Measurements from ENCODE around the gene SPHKAP. TPM values are rescaled to one million over a fixed set of nuclear protein-coding genes. Genes with fewer than 3 reads are reported as not detected.

Gene SPHKAP
- total and polyA plus RNA-seq, 2 donors (not counting 1 experiment from before 2014, with no cell fraction given) = not detected

DNA sequence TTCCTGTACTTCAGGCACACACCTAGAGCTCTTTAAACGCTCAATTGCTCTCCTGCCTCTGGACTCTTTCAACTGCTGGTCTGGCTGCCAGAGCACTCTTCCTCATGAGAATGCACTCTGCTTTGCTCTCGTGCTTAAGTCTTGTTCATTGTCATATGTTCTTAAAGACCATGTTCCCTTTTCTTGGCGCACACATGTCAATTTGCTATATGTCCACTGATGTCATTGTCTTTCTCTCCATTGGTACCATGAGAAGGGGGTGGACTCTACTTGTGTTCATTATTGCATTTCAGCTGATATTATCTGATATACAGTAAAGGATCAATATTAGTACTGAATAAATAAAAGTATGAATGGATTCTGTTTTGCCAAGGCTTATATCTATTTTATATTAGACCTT lies 16.8 kb downstream of the SPHKAP start:
- H3K4me2 ChIP-seq (ENCODE audit: extremely low read depth, insufficient read depth, low read length) = no peak overlapping the region
- TF ChIP-seq, protein P1, sequence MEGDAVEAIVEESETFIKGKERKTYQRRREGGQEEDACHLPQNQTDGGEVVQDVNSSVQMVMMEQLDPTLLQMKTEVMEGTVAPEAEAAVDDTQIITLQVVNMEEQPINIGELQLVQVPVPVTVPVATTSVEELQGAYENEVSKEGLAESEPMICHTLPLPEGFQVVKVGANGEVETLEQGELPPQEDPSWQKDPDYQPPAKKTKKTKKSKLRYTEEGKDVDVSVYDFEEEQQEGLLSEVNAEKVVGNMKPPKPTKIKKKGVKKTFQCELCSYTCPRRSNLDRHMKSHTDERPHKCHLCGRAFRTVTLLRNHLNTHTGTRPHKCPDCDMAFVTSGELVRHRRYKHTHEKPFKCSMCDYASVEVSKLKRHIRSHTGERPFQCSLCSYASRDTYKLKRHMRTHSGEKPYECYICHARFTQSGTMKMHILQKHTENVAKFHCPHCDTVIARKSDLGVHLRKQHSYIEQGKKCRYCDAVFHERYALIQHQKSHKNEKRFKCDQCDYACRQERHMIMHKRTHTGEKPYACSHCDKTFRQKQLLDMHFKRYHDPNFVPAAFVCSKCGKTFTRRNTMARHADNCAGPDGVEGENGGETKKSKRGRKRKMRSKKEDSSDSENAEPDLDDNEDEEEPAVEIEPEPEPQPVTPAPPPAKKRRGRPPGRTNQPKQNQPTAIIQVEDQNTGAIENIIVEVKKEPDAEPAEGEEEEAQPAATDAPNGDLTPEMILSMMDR (conservative IDR thresholded peaks at IDR 0.05 in 1 of 2, IDR thresholded peaks at IDR 0.05 in 1 of 2; ENCODE audit: low read depth in 1 of 2, low read length in 2 of 2) = no peak
- no peak for TF ChIP-seq EZH2 (IDR thresholded peaks at IDR 0.05; ENCODE audit: low read length, missing control alignments)
- no peaks in the 10 kb centered on the region for H3K4me1 ChIP-seq (ENCODE audit: control insufficient read depth, extremely low read depth, insufficient read depth, low read length)
- no peak overlapping the region for H3K4me3 ChIP-seq (replicated peaks in 1 of 4; ENCODE audit: control extremely low read depth in 1 of 4, insufficient read depth in 1 of 4, low read depth in 3 of 4, low read length in 4 of 4)
- no peaks in the 10 kb centered on the region for H3K9me3 ChIP-seq (ENCODE audit: control insufficient read depth, insufficient read depth, low read depth, low read length)
- H3K27ac ChIP-seq (ENCODE audit: insufficient read depth, low read length) = no peak overlapping the region
- H3K36me3 ChIP-seq (ENCODE audit: control insufficient read depth, insufficient read depth, low read length) = no peaks in the 10 kb centered on the region
- no peak overlapping the region for H2AFZ ChIP-seq (ENCODE audit: low read length)
- H4K20me1 ChIP-seq (ENCODE audit: control insufficient read depth, extremely low read depth, insufficient read depth, low read length) = no peaks in the 10 kb centered on the region
- DNase-seq (ENCODE audit: low read depth in 2 of 2) = no peak
- H3K9ac ChIP-seq (ENCODE audit: insufficient read depth, low read length) = no peak overlapping the region
- H3K79me2 ChIP-seq (ENCODE audit: control insufficient read depth, insufficient read depth, low read length) = no peaks in the 10 kb centered on the region
- H3K27me3 ChIP-seq (ENCODE audit: control insufficient read depth, insufficient read depth, low read length) = no peaks in the 10 kb centered on the region

DNA sequence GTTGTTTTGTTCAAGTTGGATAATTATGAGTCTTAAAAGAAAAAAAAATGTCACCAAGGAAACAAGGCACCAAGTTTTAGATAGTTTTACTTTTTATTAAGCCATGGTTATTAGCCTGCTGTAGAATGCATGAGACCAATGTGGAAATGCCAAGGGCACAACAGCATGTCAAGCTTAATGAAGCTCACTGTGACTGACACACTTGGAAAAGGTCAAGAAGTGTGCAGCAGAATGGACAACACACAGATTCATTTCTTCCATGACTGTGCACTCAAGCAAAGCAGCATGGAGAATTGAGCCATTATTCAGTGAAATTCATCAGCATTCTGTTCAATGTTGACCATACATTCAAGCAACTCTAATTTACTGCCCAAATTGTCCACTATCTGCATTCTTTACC lies 23.6 kb downstream of the SPHKAP start:
- H3K4me2 ChIP-seq (ENCODE audit: extremely low read depth, insufficient read depth, low read length) = no peak overlapping the region
- TF ChIP-seq, protein P1 (conservative IDR thresholded peaks at IDR 0.05 in 1 of 2, IDR thresholded peaks at IDR 0.05 in 1 of 2; ENCODE audit: low read depth in 1 of 2, low read length in 2 of 2) = no peak
- no peak for TF ChIP-seq EZH2 (IDR thresholded peaks at IDR 0.05; ENCODE audit: low read length, missing control alignments)

DNA sequence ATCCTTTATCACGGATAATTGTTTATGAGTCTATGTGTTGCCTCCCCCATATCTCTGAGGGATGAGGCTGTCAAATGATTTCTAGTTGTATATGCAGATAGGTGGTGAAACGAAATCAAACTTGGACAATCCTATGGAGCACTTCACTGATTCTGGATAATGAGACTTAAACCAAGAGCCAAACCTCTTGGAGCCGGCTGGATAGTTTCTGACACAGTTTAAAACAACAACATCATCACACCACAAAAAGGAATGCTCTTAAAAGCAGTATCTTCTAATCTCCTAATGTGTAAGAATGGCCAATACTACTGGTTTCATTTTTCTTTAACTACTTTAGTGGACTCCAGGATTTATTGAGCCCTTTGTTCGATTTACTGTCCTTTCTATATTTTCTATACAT lies 36.5 kb downstream of the SPHKAP start:
- no peaks in the 10 kb centered on the region for H3K9me3 ChIP-seq (ENCODE audit: control insufficient read depth, insufficient read depth, low read depth, low read length)
- H3K27ac ChIP-seq (ENCODE audit: insufficient read depth, low read length) = no peak overlapping the region
- H3K4me1 ChIP-seq (ENCODE audit: control insufficient read depth, extremely low read depth, insufficient read depth, low read length) = no peaks in the 10 kb centered on the region
- no peaks in the 10 kb centered on the region for H3K36me3 ChIP-seq (ENCODE audit: control insufficient read depth, insufficient read depth, low read length)
- no peaks in the 10 kb centered on the region for H3K27me3 ChIP-seq (ENCODE audit: control insufficient read depth, insufficient read depth, low read length)
- no peaks in the 10 kb centered on the region for H3K79me2 ChIP-seq (ENCODE audit: control insufficient read depth, insufficient read depth, low read length)
- no peak overlapping the region for H3K4me3 ChIP-seq (replicated peaks in 1 of 4; ENCODE audit: control extremely low read depth in 1 of 4, insufficient read depth in 1 of 4, low read depth in 3 of 4, low read length in 4 of 4)
- no peak overlapping the region for H3K9ac ChIP-seq (ENCODE audit: insufficient read depth, low read length)
- no peaks in the 10 kb centered on the region for H4K20me1 ChIP-seq (ENCODE audit: control insufficient read depth, extremely low read depth, insufficient read depth, low read length)
- DNase-seq (ENCODE audit: low read depth in 2 of 2) = no peak
- H3K4me2 ChIP-seq (ENCODE audit: extremely low read depth, insufficient read depth, low read length) = no peak overlapping the region
- TF ChIP-seq, protein P1 (conservative IDR thresholded peaks at IDR 0.05 in 1 of 2, IDR thresholded peaks at IDR 0.05 in 1 of 2; ENCODE audit: low read depth in 1 of 2, low read length in 2 of 2) = no peak
- TF ChIP-seq EZH2 (IDR thresholded peaks at IDR 0.05; ENCODE audit: low read length, missing control alignments) = no peak
- no peak overlapping the region for H2AFZ ChIP-seq (ENCODE audit: low read length)

More for the DNA sequence above, 23.6 kb downstream of the SPHKAP start:
- no peaks in the 10 kb centered on the region for H3K27me3 ChIP-seq (ENCODE audit: control insufficient read depth, insufficient read depth, low read length)
- H3K9me3 ChIP-seq (ENCODE audit: control insufficient read depth, insufficient read depth, low read depth, low read length) = no peaks in the 10 kb centered on the region
- H2AFZ ChIP-seq (ENCODE audit: low read length) = no peak overlapping the region
- H3K79me2 ChIP-seq (ENCODE audit: control insufficient read depth, insufficient read depth, low read length) = no peaks in the 10 kb centered on the region
- no peaks in the 10 kb centered on the region for H4K20me1 ChIP-seq (ENCODE audit: control insufficient read depth, extremely low read depth, insufficient read depth, low read length)
- no peak overlapping the region for H3K27ac ChIP-seq (ENCODE audit: insufficient read depth, low read length)
- no peaks in the 10 kb centered on the region for H3K4me1 ChIP-seq (ENCODE audit: control insufficient read depth, extremely low read depth, insufficient read depth, low read length)
- no peak overlapping the region for H3K9ac ChIP-seq (ENCODE audit: insufficient read depth, low read length)
- no peak overlapping the region for H3K4me3 ChIP-seq (replicated peaks in 1 of 4; ENCODE audit: control extremely low read depth in 1 of 4, insufficient read depth in 1 of 4, low read depth in 3 of 4, low read length in 4 of 4)
- no peaks in the 10 kb centered on the region for H3K36me3 ChIP-seq (ENCODE audit: control insufficient read depth, insufficient read depth, low read length)
- no peak for DNase-seq (ENCODE audit: low read depth in 2 of 2)
